GM11168 (cell line): ENCODE data around the gene ATG5.

Experiments
- in situ Hi-C: fragments of 300-500 bp; cut with MboI; formaldehyde crosslinking; loops from one replicate; pipeline ENCODE4 v1.12.0; 2022; ENCODE audit warnings: low sequenced_read_pairs; ENCODE audit not compliant: unreplicated experiment

Gene ATG5

GRCh38 chr6:106325336-106326178 lies at the start of gene ATG5:
ATG5 (minus strand) TSS chr6:106325760; CDS start chr6:106316208, 9,552 bp downstream.
- in situ Hi-C loops: loop anchor here (25.0 kb wide), 1 partner anchor 662 kb away; no protein-coding TSS in a partner anchor

GRCh38 chr6:106373502-106374239 lies 48.1 kb upstream of the ATG5 start:
- in situ Hi-C loops: no loop called here

GRCh38 chr6:106372838-106373501 lies 47.4 kb upstream of the ATG5 start:
- in situ Hi-C loops: no loop called here

GRCh38 chr6:106370639-106371038 lies 45.1 kb upstream of the ATG5 start:
- in situ Hi-C loops: no loop called here

GRCh38 chr6:106369739-106370138 lies 44.2 kb upstream of the ATG5 start:
- in situ Hi-C loops: loop anchor here (10.0 kb wide), 1 partner anchor 195 kb away; no protein-coding TSS in a partner anchor

- in situ Hi-C loops: loop anchor here (10.0 kb wide), 1 partner anchor 201 kb away; no protein-coding TSS in a partner anchor
Observed at GRCh38 chr6:106363401-106364138, 38.0 kb upstream of the ATG5 start.

- in situ Hi-C loops: loop anchor here (10.0 kb wide), 1 partner anchor 204 kb away; no protein-coding TSS in a partner anchor
Observed at GRCh38 chr6:106360989-106361430, 35.5 kb upstream of the ATG5 start.

GRCh38 chr6:106360410-106360988 lies 34.9 kb upstream of the ATG5 start, which contains the start of gene CRYBG1:
CRYBG1 (plus strand) TSS chr6:106360717; CDS start chr6:106360909, 192 bp downstream.
- in situ Hi-C loops: loop anchor here (10.0 kb wide), 1 partner anchor 204 kb away; no protein-coding TSS in a partner anchor

- in situ Hi-C loops: loop anchor here (10.0 kb wide), 1 partner anchor 205 kb away; no protein-coding TSS in a partner anchor
Observed at GRCh38 chr6:106359959-106360409, 34.4 kb upstream of the ATG5 start.

GRCh38 chr6:106356378-106356777 lies 30.8 kb upstream of the ATG5 start:
- in situ Hi-C loops: no loop called here

- in situ Hi-C loops: loop anchor here (10.0 to 25.0 kb wide), 2 partner anchors 88 to 640 kb away; no protein-coding TSS in a partner anchor
Observed at GRCh38 chr6:106347219-106347618, 21.7 kb upstream of the ATG5 start.

GRCh38 chr6:106339334-106340029 lies 13.9 kb upstream of the ATG5 start:
- in situ Hi-C loops: loop anchor here (10.0 to 25.0 kb wide), 2 partner anchors 95 to 648 kb away; no protein-coding TSS in a partner anchor

GRCh38 chr6:106334646-106335448 lies 9.3 kb upstream of the ATG5 start:
- in situ Hi-C loops: loop anchor here (25.0 kb wide), 1 partner anchor 652 kb away; no protein-coding TSS in a partner anchor

GRCh38 chr6:106324726-106325335 lies 729 bp downstream of the ATG5 start:
- in situ Hi-C loops: loop anchor here (25.0 kb wide), 1 partner anchor 662 kb away; no protein-coding TSS in a partner anchor

- in situ Hi-C loops: no loop called here
Observed at GRCh38 chr6:106321940-106322339, 3.6 kb downstream of the ATG5 start.

GRCh38 chr6:106318851-106319250 lies 6.7 kb downstream of the ATG5 start:
- in situ Hi-C loops: no loop called here

GRCh38 chr6:106318061-106318460 lies 7.5 kb downstream of the ATG5 start:
- in situ Hi-C loops: no loop called here
